HUDEP-2 (cell line): ENCODE results near the gene SHISAL1.

Experiments used
- DNase-seq, 76 experiments: peaks; one replicate each; lab custom pipeline; 2025; ENCODE audit not compliant: unreplicated experiment in 76 of 76; lab: John Stamatoyannopoulos, UW

Gene SHISAL1

DNA sequence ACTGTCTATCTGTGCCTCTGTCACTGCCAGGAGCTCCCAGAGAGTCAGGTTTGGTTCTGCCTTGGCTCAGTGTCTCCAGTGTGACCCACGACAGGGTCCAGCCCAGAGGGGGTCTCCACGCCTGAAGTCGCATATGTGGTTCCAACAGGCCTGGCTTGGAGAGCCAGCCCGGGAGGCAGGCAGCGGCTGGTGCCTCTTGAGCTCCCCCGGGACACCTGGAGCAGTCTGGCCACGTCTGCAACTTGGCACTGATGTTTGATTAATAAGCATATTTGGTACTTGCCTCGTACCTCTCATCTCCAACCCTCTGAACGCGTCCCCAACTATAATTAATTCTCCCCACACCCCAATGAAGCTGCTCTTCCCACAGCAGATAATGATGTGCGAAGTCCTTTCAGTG lies 31.7 kb upstream of the SHISAL1 start:
- DNase-seq, result no peak

DNA sequence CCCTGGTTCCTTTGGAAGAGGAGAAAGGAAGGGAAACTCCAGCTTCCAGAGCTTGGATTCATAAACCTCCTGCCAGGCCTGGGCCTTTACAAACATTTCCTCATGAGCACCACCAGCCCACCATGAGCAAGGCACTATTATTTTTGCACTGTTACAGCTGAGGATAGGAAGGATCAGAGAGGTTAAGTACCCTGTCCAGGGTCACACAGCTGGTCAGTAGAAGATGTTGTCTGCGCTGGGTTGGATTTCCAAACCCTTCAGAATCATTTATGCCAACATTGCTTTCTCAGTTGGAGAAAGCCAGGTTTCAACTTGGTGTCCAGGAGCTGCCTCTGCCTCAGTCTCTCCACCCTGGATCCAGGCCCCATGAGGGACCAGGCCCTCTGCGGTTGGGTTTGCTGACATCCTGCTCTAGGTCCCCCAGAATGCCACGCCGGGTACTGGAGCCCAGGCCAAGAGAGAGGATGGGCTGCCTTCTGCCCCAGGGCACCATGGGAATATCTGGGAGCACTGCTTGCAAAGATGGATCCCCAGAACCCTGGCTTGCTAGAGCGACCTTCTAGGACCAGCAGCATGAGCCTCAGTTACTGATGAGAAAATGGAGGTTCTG lies 29.7 kb upstream of the SHISAL1 start:
- DNase-seq, result no peak

DNA sequence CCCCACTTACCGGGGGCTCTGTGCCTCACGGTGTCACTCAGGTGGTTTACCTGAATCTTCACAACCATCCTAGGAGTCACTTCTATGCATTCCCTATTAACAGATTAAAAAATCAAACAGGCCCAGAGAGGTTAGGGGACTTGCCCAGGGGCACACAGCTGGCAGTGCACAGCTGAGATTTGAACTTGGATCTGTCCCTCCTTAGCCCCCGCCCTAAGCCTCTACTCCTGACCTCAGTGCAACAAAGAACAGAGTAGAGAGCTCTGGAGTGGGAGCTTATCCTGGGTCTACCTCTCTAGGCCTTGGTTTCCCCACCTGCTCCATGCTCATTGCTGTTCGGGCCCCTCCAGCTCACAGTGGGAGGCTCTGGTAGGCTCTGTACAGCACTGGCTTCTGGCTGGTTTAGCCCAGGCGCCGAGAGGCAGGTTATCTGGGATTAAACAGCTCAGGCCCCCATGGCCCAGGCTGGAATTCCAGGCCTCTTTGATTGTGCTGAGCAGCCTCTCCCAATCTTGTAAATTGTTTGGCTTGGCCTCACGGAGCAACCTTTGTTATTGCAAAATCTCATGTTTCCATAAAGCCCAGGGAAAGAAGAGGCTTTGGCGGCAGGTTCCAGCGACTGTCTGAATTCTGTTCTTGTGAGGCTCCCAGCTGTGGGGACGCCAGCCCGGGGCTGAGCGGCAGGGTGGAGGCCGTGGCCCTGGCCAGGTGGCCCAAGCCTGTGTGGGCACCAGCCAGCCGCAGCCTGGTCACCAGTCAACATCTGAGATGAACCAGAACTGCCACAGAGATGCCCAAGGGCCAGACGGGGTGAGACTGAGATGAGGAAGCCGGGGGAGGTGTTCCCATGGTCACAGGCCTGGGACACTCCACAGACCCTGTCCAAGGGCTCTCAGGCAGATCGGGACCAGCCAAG lies 28.9 kb upstream of the SHISAL1 start:
- no peak for DNase-seq

DNA sequence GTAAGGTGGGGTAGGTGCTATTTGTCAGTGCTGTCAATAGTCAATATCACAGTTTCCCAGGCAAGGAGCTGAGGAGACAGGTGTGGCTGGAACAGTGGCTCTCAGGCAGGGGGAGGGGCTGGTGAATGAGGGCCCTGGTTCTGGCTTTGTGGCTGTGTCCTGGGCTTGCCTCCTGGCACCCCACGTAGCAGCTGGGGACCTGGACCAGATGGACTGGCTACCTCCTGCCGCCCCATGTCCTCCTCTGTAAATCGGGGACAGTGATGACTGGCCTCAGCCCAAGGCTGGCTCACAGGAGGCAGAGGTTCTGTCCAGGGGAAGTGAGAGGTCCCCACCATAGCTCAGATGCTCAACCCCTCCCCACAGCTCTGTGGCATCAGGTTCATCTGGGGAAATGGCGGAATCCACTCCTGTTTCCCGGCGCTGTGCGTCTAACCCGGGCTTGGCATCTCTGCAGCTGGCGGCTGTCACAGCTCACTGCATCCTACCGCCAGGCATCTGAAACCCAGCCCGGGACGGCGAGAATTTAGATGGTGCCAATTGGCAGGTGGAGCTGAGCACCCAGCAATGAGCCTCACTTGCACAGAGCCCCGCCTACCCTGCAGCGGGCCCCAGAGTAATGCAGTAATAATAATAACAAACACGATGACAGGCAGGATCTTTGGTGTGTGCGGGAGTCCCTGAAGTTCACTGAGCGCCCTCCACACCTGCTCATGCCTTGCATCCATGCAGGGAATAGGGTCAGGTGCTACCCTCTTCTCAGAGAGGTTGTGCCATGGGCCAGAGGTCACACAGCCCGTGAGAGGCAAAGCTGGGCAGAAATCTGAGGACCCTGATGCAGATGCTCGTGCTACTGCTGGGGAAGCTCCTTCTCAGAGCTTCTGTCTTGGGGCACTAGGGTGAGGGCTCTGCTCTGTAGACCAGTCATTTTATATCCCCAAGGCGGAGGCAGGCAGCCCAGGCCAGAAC lies 27.8 kb upstream of the SHISAL1 start:
- DNase-seq, result no peak

DNA sequence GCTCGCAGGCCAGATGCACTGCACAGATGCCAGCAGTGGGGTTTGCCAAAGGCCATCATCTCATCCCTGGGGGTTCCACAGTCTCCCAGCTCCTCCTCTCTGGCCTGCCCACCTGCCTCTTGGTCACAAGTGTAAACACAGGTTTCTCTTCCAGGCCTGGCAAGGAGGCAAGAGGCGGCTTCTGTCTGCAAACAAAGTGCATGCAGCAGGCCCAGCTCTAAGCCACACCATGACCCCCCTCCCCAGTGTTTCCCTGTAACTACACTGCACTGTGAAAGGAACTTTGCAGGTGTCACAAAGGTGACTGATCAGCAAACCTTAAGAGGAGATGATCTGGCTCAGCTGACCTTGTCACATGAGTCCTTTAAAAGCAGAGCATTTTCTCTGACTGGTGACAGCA lies 26.2 kb upstream of the SHISAL1 start:
- DNase-seq, result no peak

DNA sequence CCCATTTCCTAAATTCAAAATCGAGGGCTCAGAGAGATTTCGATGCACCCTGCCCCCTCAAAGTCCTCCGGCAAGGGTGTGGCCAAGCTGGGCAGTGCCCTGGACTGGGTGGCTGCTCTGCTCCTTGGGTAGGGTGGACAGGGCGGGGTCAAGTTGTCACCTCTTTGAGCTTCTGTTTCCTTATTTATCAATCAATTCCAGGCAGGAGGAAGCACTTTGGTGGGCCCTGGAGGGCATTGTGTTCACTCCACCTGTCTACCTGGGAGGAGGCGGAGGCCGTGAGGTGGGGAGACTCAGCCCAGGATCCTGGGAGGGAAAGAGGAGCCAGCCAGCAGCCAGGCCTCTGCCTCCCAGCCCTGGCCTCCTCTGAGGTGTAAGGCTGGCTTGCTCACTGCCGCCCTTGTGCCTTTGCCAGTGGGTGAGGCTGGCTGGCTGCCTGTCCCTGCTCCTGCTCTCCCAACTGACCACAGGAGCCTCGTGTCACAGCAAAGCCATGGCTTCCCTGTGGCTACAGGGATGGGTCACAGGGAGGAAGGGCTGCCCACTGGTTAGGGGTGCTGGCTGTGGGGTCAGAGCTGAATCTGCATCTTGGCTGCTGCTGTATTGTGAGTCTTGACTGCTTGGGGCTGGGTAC lies 25.5 kb upstream of the SHISAL1 start:
- no peak for DNase-seq

DNA sequence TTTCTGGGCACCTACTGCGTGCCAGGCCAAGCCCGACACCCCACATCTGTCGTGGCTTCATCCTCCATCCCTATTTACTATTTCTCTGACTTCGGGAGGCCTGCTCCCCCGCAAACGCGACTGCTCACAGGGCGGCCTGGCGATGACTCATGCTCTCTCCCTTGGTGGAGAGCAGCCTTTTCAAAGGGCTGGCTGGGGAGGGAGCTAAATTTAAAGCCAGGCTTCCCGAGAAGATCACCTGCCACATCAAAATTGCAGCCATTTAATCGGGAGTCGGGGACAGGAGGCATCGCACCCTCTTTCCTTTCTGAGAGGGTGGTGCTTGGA lies 24.9 kb upstream of the SHISAL1 start:
- DNase-seq, result peak in 8 of 76 experiments; percentile 2 to 31 (median 6)

DNA sequence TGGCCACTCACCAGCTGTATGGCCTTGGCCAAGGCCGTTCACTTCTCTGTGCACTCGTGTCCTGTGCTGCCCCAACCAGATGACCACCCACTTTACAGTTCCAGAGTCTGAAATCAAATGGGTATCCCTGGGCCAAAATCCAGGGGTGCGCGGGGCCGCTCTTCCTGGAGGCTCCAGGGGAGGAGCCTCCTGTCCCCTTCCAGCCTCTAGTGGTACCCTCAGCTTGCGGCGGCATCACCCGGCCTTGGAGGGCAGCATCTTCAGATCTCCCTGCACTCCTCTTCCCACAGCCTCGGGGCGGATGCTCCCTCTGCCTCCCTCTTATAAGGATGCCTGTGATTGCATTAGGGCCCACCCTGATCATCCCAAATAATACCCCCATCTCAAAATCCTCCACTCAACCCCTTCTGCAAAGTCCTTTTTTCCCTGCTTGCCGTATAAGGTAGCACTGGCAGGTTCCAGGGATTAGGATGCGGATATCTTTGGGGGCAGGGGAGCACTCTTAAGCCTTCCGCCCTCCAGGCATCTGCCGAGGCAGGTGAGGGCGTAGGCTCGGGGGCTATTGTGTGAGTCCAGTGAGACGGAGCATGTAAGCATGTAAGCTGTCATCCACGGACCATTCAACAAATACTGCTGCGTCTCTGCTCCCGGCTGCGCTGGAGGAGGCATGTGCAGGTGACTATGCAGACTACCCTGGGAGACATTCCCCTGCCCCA lies 24.4 kb upstream of the SHISAL1 start:
- DNase-seq, result no peak

DNA sequence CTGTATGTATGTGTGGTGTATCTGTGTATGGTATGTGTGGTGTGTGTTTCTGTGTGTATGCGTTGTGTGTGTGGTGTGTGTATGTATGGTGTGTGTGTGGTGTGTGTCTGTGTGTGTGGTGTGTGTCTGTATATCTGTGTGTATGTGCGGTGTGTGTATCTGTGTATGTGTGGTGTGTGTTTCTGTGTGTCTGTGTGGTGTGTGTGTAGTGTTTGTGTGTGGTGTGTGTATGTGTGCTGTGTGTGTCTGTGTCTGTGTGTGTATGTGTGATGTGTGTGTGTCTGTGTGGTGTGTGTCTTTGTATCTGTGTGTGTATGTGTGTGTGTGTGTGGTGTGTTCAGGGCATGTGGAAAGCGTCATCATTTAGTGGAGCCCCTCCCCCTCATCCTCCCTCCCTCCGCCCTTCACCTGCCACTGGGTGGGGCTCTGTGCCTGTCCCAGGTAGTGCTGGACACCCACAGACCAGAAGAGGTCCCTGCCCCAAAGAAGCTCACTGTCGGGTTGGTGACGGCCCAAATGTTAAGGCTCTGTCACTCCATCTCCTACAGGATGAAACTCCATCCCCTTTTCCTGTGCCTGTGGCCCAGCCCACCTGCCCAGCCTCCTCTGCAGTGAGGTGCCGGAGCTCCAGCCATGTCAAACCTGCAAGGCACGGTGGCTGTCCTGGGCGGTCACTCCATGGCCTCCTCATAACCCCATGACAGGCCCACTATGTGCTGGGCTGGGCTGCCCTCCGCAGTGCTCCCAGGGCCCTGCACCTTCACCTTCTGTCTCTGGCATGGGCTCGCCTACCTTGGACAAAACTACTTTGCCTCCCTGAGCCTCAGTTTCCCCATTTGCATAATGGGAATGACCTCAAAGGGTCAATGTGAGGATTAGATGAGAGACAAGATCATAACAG lies 23.4 kb upstream of the SHISAL1 start:
- no peak for DNase-seq

DNA sequence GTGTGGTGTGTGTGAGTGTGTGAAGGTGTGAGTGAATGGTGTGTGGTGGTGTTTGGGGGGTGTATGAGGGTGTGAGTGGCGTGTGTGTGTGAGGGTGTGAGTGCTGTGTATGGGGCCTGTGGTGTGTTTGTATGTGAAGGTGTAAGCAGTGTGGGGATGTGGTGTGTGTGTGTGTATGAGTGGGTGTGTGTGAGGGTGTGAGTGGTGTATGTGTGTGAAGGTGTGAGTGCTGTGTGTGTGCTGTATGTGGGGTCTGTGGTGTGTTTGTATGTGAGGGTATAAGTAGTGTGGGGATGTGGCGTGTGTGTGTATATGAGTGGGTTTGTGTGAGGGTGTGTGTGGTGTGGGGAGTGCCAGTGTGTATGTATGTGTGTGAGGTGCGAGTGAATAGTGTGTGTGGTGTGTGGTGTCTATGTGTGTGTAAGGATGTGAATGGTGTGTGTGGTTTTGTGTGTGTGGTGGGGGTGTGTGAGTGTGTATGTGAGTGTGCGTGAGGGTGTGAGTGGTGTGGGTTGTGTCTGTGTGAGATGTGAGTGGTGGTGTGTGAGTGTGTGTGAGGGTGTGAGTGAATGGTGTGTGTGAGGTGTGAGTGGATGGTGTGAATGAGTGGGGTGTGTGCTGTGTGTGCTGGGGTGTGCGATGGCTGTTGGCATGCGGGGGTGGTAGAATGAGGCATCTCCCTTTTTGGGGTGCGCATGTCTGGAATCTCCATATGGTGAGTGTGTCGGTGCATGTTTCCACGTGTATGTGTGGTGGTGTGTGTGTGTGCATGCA lies 22.5 kb upstream of the SHISAL1 start:
- no peak for DNase-seq

DNA sequence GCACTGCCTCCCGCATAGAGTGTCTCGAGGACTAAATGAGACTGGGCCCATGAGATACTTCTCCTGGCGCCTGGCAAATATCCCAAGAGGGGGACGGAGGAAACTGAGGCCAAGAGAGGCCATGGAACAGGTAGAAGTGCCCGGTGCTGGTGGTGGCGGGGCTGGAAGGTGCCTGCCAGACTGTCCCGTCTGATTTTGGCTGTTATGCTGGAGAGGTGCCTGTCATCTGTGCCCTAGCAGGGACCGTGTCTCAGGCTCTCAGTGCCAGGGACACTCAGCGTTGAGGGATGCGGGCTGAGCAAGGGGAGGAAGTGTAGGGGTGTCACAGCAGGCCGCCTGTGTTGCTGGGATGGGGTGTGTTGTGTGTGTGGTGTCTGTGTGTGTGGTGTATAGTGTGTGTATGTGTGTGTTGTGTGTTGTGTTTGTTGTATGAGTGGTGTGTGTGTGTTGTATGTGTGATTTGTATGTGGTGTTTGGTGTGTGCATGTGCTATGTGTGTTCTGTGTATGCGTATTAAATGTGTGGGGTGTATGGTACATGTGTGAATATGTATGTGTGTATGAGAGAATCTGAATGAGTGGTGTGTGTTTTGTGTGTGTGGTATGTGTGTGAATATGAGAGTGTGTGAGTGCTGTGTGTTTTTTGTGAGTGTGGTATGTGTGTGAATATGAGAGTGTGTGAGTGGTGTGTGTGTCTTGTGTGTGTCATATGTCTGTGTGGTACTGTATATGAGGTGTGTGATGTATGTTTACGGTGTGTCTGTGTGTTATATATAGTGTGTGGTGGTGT lies 21.3 kb upstream of the SHISAL1 start:
- DNase-seq, result no peak

DNA sequence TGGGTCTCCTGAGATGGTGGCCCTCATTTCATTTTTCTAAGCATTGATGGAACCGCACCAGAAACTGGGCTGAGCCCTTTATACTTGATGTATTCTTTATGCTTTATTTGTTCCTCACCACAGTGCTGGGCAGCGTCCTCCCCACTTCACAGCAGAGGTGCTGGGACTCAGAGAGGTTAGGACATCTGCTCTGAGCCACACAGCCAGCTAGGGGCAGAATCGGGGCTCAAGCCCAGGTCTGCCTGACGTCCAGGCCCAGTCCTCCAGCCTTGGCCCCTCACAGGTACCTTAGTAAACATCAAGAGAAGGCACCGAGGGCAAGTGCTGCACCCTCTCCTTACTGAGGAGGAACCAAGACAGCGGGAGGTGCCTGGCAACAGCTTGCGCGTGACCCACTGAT lies 20.2 kb upstream of the SHISAL1 start:
- DNase-seq, result no peak

DNA sequence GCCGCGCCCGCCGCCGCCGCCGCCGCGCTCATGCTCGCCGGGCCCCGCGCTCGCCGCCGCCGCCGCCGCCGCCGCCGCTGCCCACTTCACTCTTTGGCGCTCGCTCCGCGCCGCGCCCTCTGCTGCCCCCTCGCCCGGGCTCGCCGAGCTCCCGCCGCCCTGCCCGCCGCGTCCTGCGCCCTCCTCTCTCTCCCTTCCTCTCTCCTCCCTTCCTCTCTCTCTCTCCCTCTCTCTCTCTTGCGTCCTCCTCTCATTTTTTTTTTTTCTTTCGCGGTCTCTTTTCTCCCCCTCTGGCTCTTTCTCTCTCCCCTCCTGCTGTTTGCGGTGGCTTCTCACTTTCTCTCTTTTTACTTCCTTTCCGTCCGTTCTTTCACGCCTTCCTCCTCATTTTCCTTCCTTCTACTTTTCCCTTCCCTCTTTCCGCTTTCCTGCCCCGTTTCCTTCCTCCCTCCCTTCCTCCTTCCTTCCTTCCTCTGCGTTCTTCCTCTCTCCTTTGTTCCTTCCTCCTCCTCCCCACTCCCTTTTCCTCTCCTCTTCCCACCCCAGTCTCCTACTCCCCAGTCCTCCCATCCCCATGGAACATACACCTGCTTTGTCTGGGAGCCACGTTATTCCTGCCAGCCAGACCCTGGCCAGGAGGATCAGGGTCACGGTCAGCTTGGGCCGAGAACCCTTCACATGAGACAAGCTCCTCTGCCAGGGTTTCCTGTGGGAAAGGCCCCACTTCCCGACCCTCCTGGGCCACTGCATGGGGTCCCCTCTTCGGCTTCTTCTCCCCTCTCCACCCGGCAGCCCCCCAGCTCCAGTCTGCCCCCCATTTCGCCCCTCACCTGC lies 19.3 kb upstream of the SHISAL1 start:
- no peak for DNase-seq

DNA sequence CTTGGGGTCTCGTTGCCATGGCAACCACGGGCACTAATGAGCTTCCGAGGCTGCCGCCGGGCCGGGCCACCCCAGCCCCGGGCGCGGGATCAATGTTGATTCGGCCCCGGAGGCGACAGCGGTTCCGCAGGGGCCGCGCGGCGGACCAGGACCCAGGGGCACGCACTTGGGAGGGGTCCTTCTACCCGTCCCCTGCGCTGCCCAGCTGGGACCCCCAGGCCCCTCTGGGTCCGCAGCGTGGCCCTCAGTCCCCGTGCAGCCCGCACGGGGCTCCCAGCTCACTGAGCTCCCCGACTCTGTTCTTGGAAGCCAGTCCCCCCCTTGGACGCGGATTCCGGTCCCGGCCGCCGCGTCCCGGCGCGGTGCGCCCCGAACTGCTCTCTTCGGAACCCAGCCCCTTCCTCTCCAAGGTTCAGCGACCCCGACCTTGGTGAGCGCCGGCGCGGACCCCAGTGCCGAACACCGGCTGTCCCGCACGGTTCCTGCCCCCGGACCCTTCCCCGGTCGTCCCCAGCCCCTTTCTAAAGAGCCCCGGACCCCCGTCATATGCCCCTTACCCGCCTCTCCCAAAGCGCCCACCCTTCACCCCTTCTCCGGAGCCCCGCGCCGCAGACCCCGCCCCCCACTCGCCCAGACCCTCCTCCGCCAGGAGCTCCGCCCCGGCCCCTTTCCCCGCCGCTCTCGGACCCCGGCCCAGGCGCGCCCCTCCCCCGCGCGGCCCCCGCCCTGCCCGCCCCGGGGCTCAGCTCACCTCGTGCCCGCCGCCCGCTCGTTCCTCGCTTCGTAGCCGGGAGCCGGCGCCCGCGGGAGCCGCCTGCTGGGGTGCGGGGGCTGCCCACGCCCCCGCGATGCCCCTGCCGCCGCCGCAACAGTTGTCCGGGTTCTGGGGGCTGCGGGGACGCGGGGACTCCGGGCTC lies 18.3 kb upstream of the SHISAL1 start:
- DNase-seq, result no peak

DNA sequence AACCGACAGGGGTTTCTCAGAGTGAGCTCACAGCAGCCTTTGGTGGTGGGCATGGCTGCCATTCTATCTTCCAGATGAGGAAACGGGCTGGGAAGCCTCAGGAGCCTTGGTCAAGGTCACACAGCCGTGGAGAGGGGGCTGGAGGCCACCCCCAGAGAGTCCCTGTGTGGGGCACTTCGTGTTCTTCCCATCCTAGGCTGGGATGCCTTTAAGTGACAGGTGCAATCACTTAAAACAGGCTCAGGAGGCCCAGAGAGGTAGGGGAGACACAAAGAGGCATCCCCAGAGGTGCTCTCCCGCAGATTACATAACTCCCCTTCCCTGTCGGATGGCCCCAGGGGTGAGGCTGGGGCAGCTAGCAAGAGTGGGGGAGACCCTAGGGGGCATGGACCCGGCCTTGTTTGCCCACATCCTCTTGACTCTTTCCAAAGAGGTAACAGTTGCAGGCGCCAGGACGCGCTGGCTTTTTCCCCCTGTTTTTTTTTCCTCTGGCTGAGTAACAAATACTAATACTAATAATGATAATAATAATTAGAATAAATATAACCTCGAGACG lies 17.5 kb upstream of the SHISAL1 start:
- no peak for DNase-seq
